Keratinocyte (primary cell): ENCODE measurements around the gene TMEM129. TPM values are rescaled to one million over a fixed set of nuclear protein-coding genes. Genes with fewer than 3 reads are reported as not detected.

Experiments
- DNase-seq: peaks from one replicate; pipeline ENCODE4 v3.0.0-alpha.2; 2011; ENCODE audit warnings: low read depth, missing footprints, low spot score
- FAIRE-seq: peaks from 2 replicates; lab custom pipeline; 2011; peaks lifted over from hg19 to GRCh38; lab: Jason Lieb, UNC
- H2AFZ ChIP-seq: 2 replicates; pipeline ENCODE4 v1.6.0; 2012; ENCODE audit warnings: low read length, control low read depth, inconsistent platforms; ENCODE audit not compliant: control insufficient read depth
- H3K27ac ChIP-seq: 2 replicates; pipeline ENCODE4 v1.5.1; 2011; ENCODE audit warnings: low read length; ENCODE audit not compliant: control insufficient read depth, insufficient read depth
- H3K27me3 ChIP-seq: 3 replicates; pipeline ENCODE4 v1.6.0; 2011; ENCODE audit warnings: low read length; ENCODE audit not compliant: control insufficient read depth, insufficient read depth; ENCODE audit errors: extremely low read depth
- H3K36me3 ChIP-seq, 2 experiments: 2 replicates in 1 of 2; 3 replicates in 1 of 2; pipeline ENCODE4 v1.5.1; 2011; ENCODE audit warnings: low read length in 2 of 2, mild to moderate bottlenecking in 1 of 2; ENCODE audit not compliant: control insufficient read depth in 2 of 2, insufficient read depth in 2 of 2; ENCODE audit errors: extremely low read depth in 1 of 2
- H3K4me1 ChIP-seq: 3 replicates; pipeline ENCODE4 v1.5.1; 2011; ENCODE audit warnings: low read length; ENCODE audit not compliant: control insufficient read depth, insufficient read depth; ENCODE audit errors: extremely low read depth
- H3K4me2 ChIP-seq: 3 replicates; pipeline ENCODE4 v1.6.0; 2011; ENCODE audit warnings: low read depth, low read length; ENCODE audit not compliant: control insufficient read depth, insufficient read depth; ENCODE audit errors: extremely low read depth
- H3K4me3 ChIP-seq, 3 experiments: fragments of 200-600 bp in 1 of 3; sonication (generic) in 1 of 3; 2 replicates in 2 of 3; 3 replicates in 1 of 3; pipeline ENCODE4 v1.5.1; 2011 to 2016; ENCODE audit warnings: low read length in 3 of 3, mild to moderate bottlenecking in 3 of 3, control low read depth in 2 of 3, inconsistent platforms in 1 of 3, low read depth in 1 of 3, mixed read lengths in 1 of 3, mixed run types in 1 of 3, moderate library complexity in 1 of 3; ENCODE audit not compliant: control insufficient read depth in 2 of 3, insufficient read depth in 2 of 3; ENCODE audit errors: extremely low read depth in 1 of 3
- H3K79me2 ChIP-seq: 2 replicates; pipeline ENCODE4 v1.6.0; 2012; ENCODE audit warnings: low read length; ENCODE audit not compliant: control insufficient read depth, insufficient read depth
- H3K9ac ChIP-seq: 3 replicates; pipeline ENCODE4 v1.6.0; 2011; ENCODE audit warnings: low read length; ENCODE audit not compliant: control insufficient read depth, insufficient read depth; ENCODE audit errors: extremely low read depth
- H3K9me1 ChIP-seq: 3 replicates; pipeline ENCODE4 v1.6.0; 2011; ENCODE audit warnings: low read length; ENCODE audit not compliant: control insufficient read depth, insufficient read depth; ENCODE audit errors: extremely low read depth
- H3K9me3 ChIP-seq: 2 replicates; pipeline ENCODE4 v1.5.1; 2012; ENCODE audit warnings: low read depth, low read length; ENCODE audit not compliant: control insufficient read depth
- H4K20me1 ChIP-seq: 3 replicates; pipeline ENCODE4 v1.6.0; 2011; ENCODE audit warnings: low read length; ENCODE audit not compliant: control insufficient read depth, insufficient read depth; ENCODE audit errors: extremely low read depth
- CTCF ChIP-seq, 3 experiments: IDR thresholded peaks in 1 of 3; conservative IDR thresholded peaks in 1 of 3; optimal IDR thresholded peaks in 1 of 3; 2 replicates in 2 of 3; 3 replicates in 1 of 3; pipeline versions ENCODE3 to v1.5.1; 2011; ENCODE audit warnings: low read length in 3 of 3, mild to moderate bottlenecking in 3 of 3, moderate library complexity in 2 of 3, control low read depth in 1 of 3, inconsistent platforms in 1 of 3; ENCODE audit not compliant: insufficient read depth in 2 of 3; ENCODE audit errors: extremely low read depth in 1 of 3
- EZH2 ChIP-seq: IDR thresholded peaks from one replicate; pipeline ENCODE4 v1.6.1; 2012; ENCODE audit warnings: inconsistent platforms, mild to moderate bottlenecking, low read length, moderate library complexity
- dilution Hi-C: fragments of 300-500 bp; cut with MboI; formaldehyde crosslinking; loops from one replicate; pipeline ENCODE4 v1.7.0; 2020; ENCODE audit warnings: low sequenced_read_pairs; ENCODE audit not compliant: extremely low pct_ligation_motif_present
- polyA plus RNA-seq, 5 experiments: library from polyadenylated mRNA; depleted of rRNA in 3 of 5; stranded (reverse) in 3 of 5; stranded (forward) in 1 of 5; unstranded in 1 of 5; fragments of >200 nt; gene quantifications; 1 replicate in 1 of 5; 2 replicates in 3 of 5; 3 replicates in 1 of 5; pipeline versions ENCODE4 v1.2.1 to v1.2.3, GENCODE V29; 2011 to 2012; ENCODE audit warnings: missing spikeins in 2 of 5, low read depth in 1 of 5, low replicate concordance in 1 of 5

The TMEM129 gene
- polyA plus RNA-seq, 1 donor (not counting 4 experiments of a cell fraction or from before 2014, with no cell fraction given), result 11.7 TPM

GRCh38 chr4:1676605-1677525 is 44.3 kb downstream of the TMEM129 start:
- Histone ChIP-seq H3K4me2 (no peak overlapping the region), H4K20me1 (no peaks in the 10 kb centered on the region), H3K4me1 (no peaks in the 10 kb centered on the region), H3K36me3 (no peaks in the 10 kb centered on the region), H2AFZ (no peak overlapping the region), H3K27me3 (no peaks in the 10 kb centered on the region), H3K9me1 (no peaks in the 10 kb centered on the region), H3K9ac (no peak overlapping the region), H3K79me2 (no peaks in the 10 kb centered on the region), H3K27ac (no peak overlapping the region), H3K4me3 (no peak overlapping the region), H3K9me3 (no peaks in the 10 kb centered on the region)
- TF ChIP-seq EZH2 (no peak), CTCF (optimal IDR thresholded peaks at IDR 0.05 in 1 of 3, IDR thresholded peaks at IDR 0.05 in 1 of 3, conservative IDR thresholded peaks at IDR 0.05 in 1 of 3; ENCODE audit: extremely low read depth in 1 of 3, insufficient read depth in 2 of 3, low read length in 3 of 3) (no peak)
- DNase-seq (no peak), FAIRE-seq (no peak)
- dilution Hi-C loops, result no loop called here

- no peak overlapping the region for H2AFZ ChIP-seq
- TF ChIP-seq EZH2 (no peak), CTCF (optimal IDR thresholded peaks at IDR 0.05 in 1 of 3, IDR thresholded peaks at IDR 0.05 in 1 of 3, conservative IDR thresholded peaks at IDR 0.05 in 1 of 3; ENCODE audit: extremely low read depth in 1 of 3, insufficient read depth in 2 of 3, low read length in 3 of 3) (no peak)
- H4K20me1 ChIP-seq, result no peaks in the 10 kb centered on the region
- no peak for DNase-seq
- H3K27me3 ChIP-seq, result no peaks in the 10 kb centered on the region
- H3K4me2 ChIP-seq, result no peak overlapping the region
- no peaks in the 10 kb centered on the region for H3K9me3 ChIP-seq
- no peak overlapping the region for H3K4me3 ChIP-seq
- no peak overlapping the region for H3K27ac ChIP-seq
- no peaks in the 10 kb centered on the region for H3K9me1 ChIP-seq
- no peaks in the 10 kb centered on the region for H3K79me2 ChIP-seq
- dilution Hi-C loops, result no loop called here
- no peak for FAIRE-seq
- H3K36me3 ChIP-seq, result no peaks in the 10 kb centered on the region
- H3K4me1 ChIP-seq, result no peaks in the 10 kb centered on the region
- H3K9ac ChIP-seq, result no peak overlapping the region
These were observed 45.4 kb downstream of the TMEM129 start for GRCh38 chr4:1675802-1676137.
